HL-60 (cell line): ENCODE results near the gene PDXK.

ENCODE experiments used
- CTCF ChIP-seq: IDR thresholded peaks from one replicate; pipeline ENCODE4 v1.5.1; 2011; ENCODE audit warnings: low read length, control low read depth, inconsistent platforms; ENCODE audit not compliant: insufficient read depth
- REST ChIP-seq: IDR thresholded peaks from 2 replicates; pipeline ENCODE4 v1.6.1; 2012; ENCODE audit warnings: low read depth; ENCODE audit not compliant: insufficient replicate concordance

GRCh38 chr21:43701936-43702784 is 16.8 kb upstream of the PDXK start:
- TF ChIP-seq CTCF (no peak), REST (no peak)
